NT2/D1 (cell line): ENCODE results near the gene PHEX.
A peak's percentile ranks its signal among the peaks of the same experiment; 100 is the strongest.

Source experiments
- DNase-seq: peaks from one replicate; pipeline ENCODE4 v3.0.0-alpha.2; 2011; ENCODE audit warnings: low read depth, low spot score
- H3K27me3 ChIP-seq: 2 replicates; pipeline ENCODE4 v1.6.0; 2011; ENCODE audit warnings: mild to moderate bottlenecking; ENCODE audit not compliant: insufficient read length, insufficient read depth
- H3K36me3 ChIP-seq: 2 replicates; pipeline ENCODE4 v1.6.1; 2011; ENCODE audit warnings: mild to moderate bottlenecking, low read length, mixed read lengths; ENCODE audit not compliant: insufficient read depth, insufficient read length
- H3K4me1 ChIP-seq: 2 replicates; pipeline ENCODE4 v1.5.1; 2011; ENCODE audit not compliant: insufficient read depth, insufficient read length
- H3K4me3 ChIP-seq: 2 replicates; pipeline ENCODE4 v1.5.1; 2011; ENCODE audit warnings: low read depth; ENCODE audit not compliant: insufficient read length
- H3K9ac ChIP-seq: 2 replicates; pipeline ENCODE4 v1.6.0; 2011; ENCODE audit warnings: low read depth; ENCODE audit not compliant: insufficient read length
- H3K9me3 ChIP-seq: 2 replicates; pipeline ENCODE4 v1.5.1; 2011; ENCODE audit warnings: mild to moderate bottlenecking, low read length; ENCODE audit not compliant: insufficient read depth
- SUZ12 ChIP-seq: IDR thresholded peaks from 2 replicates; pipeline ENCODE4 v1.6.1; 2011; ENCODE audit not compliant: insufficient read length, insufficient read depth; ENCODE audit errors: extremely low read depth
- YY1 ChIP-seq: IDR thresholded peaks from 2 replicates; pipeline ENCODE4 v1.6.1; 2011; ENCODE audit not compliant: insufficient read length, insufficient read depth
- ZNF274 ChIP-seq: IDR thresholded peaks from 2 replicates; pipeline ENCODE4 v1.6.1; 2011; ENCODE audit warnings: mild to moderate bottlenecking, low read depth, low read length

Gene PHEX

DNA sequence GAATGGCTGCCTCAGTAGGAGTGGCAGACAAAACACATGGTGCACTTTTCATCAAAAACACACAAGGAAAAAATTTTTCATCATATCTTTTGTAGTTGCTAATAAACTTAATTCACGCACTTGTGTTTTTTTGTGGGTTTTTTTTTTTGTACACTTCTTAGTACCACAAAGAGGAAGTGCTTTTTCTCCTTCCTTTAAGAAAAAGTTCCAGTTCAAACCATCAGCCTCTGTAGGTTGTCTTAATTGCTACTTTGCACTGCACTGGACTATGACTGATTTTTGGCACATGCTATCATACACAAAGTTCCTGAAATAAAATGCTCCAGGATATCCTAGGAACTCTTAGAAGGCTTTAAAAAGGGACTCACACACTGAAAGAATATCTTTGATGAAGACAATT, at the start of gene PHEX:
Gene PHEX, plus strand, starts transcription at position 242 of the 400 bp plus-strand sequence. CDS start 681 bp downstream, outside the sequence.
- Histone ChIP-seq H3K9ac (no peak within 1 kb of the TSS), H3K4me1 (peaks cover 2% of the 10 kb centered on the region), H3K9me3 (no peaks in the 10 kb centered on the region), H3K4me3 (no peak within 1 kb of the TSS), H3K36me3 (no peaks in the 10 kb centered on the region), H3K27me3 (no peaks in the 10 kb centered on the region)
- DNase-seq = no peak
- no peak for TF ChIP-seq YY1
- no peak for TF ChIP-seq SUZ12
- TF ChIP-seq ZNF274 = no peak

DNA sequence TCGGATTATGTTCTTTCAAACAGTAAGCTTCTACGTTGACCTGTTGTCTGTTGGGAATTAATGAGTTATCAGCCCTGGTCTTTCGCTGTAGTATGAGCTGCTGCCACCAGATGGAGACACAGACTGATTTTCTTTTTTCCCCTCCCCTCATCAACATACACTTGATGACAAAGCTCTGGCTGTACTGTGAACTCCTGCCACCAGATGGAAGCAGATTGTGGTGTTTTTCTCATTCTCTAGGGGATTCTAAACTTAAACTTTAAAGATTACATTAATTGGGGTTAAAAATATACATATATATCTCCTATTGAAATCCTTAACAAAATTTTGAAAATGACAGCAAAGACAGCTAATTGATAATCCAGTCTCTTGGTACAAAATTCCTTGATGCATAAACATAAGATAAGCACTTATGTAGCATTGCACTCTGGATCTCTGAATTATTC, 46.8 kb upstream of the PHEX start:
- Histone ChIP-seq H3K4me3 (no peak overlapping the region), H3K9me3 (no peaks in the 10 kb centered on the region), H3K27me3 (no peaks in the 10 kb centered on the region), H3K4me1 (no peaks in the 10 kb centered on the region), H3K9ac (no peak overlapping the region), H3K36me3 (peaks cover 69% of the 10 kb centered on the region)
- DNase-seq = peak; percentile 68
- TF ChIP-seq SUZ12 (no peak), YY1 (no peak), ZNF274 (no peak)

DNA sequence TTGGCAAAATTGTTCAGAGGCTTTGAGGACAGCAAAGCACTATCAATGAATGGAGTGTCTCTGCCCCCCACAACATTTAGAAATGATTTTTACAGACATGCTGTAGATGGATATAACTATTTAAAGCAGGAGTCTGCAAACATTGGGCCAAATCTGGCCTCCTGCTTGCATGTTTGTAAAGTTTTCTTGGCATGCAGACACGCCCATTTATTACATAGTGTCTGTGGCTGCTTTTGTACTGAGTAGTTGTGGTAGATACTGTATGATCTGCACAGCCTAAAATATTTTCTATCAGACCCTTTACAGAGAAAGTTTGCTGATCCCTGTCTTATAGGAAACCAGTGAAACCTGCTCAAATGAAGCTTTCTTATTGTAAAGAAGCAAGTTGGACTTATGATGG, 45.5 kb upstream of the PHEX start:
- Histone ChIP-seq H3K36me3 (peaks cover 70% of the 10 kb centered on the region), H3K27me3 (no peaks in the 10 kb centered on the region), H3K4me1 (no peaks in the 10 kb centered on the region), H3K4me3 (no peak overlapping the region), H3K9ac (no peak overlapping the region), H3K9me3 (no peaks in the 10 kb centered on the region)
- no peak for DNase-seq
- TF ChIP-seq ZNF274 (no peak), YY1 (no peak), SUZ12 (no peak)

DNA sequence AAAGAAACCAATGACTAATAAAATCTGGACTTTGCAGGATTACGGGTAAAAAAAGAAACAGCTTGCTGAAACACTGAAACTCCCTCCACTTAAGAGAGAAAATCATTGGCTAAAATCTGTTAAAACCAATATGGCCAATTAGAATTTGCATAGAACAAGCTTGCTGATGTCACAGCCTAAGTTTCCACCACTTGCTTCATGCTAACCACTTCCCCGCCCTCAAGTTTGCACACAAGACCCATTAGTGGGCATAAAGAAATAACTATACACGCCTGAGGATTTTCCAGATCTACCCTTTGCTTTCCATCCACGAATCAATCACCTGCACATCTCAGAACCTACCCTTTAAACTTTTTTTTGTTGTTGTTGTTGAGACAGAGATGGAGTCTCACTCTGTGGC, 42.7 kb upstream of the PHEX start:
- no peak overlapping the region for H3K4me3 ChIP-seq
- TF ChIP-seq YY1 = no peak
- no peaks in the 10 kb centered on the region for H3K27me3 ChIP-seq
- no peaks in the 10 kb centered on the region for H3K4me1 ChIP-seq
- no peaks in the 10 kb centered on the region for H3K9me3 ChIP-seq
- H3K9ac ChIP-seq = no peak overlapping the region
- peaks cover 89% of the 10 kb centered on the region for H3K36me3 ChIP-seq
- no peak for DNase-seq

DNA sequence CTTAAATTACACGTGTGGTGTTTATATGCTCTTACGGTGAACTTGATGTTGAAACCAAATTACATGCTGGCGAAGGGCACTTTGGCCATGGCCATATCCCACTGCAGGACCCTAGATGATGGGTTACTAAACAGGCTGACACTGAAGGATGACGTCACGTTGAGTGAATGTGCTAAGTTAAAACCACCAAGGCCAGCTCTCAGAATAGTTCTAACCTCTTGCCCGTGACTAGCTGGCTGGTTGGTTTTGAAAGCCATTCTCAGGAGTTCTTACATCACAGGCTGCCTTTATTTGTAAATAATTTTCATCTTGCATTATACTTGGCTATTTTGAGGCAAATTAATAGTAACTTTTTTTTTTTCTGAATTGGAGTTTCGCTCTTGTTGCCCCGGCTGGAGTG, 41.3 kb upstream of the PHEX start:
- Histone ChIP-seq H3K4me1 (no peaks in the 10 kb centered on the region), H3K9me3 (no peaks in the 10 kb centered on the region), H3K4me3 (no peak overlapping the region), H3K36me3 (peaks cover 83% of the 10 kb centered on the region), H3K9ac (no peak overlapping the region), H3K27me3 (no peaks in the 10 kb centered on the region)
- DNase-seq = no peak
- no peak for TF ChIP-seq SUZ12
- no peak for TF ChIP-seq YY1
- TF ChIP-seq ZNF274 = no peak

DNA sequence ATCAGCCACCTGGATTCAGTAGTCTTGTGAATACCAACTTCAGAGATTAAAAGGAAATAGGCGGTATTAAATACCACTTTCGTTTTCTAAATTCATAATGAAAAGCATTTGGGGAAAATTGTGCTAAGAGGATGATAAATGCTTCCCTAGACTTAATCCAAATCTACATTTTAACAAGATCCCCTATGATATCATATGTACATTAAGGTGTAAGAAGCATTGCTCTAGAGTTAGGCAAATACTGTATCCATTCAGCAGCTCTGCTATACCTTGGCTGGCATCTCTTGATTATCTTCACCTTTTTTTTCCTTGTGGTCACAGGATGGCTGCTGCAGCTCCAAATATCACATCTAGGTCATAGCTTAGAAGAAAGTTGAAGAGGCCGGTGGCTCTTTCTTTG, 40.6 kb upstream of the PHEX start:
- H3K4me1 ChIP-seq = no peaks in the 10 kb centered on the region

DNA sequence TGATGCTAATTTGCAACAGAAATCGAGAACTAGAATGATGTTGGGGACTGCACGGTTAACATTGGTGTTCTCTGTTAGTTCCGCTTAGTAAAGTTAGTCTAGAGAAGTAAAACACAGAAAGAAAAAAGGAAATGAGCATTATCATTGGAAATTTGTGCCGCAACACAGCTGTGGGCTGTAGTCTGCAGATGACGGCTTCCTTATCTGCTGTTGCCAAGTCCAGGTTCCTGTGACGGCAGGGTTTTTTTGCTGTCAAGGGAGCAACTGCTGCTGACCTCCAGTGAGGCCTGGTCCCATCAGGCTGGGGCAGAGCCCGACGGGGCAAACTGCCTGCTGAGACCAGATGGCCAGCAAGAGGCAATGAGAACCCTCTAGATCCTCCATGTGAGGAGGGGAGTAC, 38.9 kb upstream of the PHEX start:
- peaks cover 3% of the 10 kb centered on the region for H3K4me1 ChIP-seq
- H3K4me3 ChIP-seq = no peak overlapping the region
- peaks cover 69% of the 10 kb centered on the region for H3K36me3 ChIP-seq
- no peaks in the 10 kb centered on the region for H3K9me3 ChIP-seq
- TF ChIP-seq SUZ12 = no peak
- no peak for TF ChIP-seq YY1
- TF ChIP-seq ZNF274 = no peak
- no peaks in the 10 kb centered on the region for H3K27me3 ChIP-seq
- H3K9ac ChIP-seq = no peak overlapping the region
- DNase-seq = no peak

More for the DNA sequence above, 40.6 kb upstream of the PHEX start:
- H3K9ac ChIP-seq = no peak overlapping the region
- no peak overlapping the region for H3K4me3 ChIP-seq
- peaks cover 79% of the 10 kb centered on the region for H3K36me3 ChIP-seq
- TF ChIP-seq YY1 (no peak), SUZ12 (no peak), ZNF274 (no peak)
- no peak for DNase-seq
- no peaks in the 10 kb centered on the region for H3K27me3 ChIP-seq
- no peaks in the 10 kb centered on the region for H3K9me3 ChIP-seq
